SIG-M5 (cell line): ENCODE measurements around the gene FBXO31.
A peak's percentile ranks its signal among the peaks of the same experiment; 100 is the strongest.
"Not testable (repeated sequence)": the region's sequence is repeated elsewhere in the genome, so short reads cannot be mapped to it uniquely, and the experiment has no call there.

Experiments
- DNase-seq: peaks from one replicate; lab custom pipeline; 2025; lab: John Stamatoyannopoulos, UW

The FBXO31 gene

DNA sequence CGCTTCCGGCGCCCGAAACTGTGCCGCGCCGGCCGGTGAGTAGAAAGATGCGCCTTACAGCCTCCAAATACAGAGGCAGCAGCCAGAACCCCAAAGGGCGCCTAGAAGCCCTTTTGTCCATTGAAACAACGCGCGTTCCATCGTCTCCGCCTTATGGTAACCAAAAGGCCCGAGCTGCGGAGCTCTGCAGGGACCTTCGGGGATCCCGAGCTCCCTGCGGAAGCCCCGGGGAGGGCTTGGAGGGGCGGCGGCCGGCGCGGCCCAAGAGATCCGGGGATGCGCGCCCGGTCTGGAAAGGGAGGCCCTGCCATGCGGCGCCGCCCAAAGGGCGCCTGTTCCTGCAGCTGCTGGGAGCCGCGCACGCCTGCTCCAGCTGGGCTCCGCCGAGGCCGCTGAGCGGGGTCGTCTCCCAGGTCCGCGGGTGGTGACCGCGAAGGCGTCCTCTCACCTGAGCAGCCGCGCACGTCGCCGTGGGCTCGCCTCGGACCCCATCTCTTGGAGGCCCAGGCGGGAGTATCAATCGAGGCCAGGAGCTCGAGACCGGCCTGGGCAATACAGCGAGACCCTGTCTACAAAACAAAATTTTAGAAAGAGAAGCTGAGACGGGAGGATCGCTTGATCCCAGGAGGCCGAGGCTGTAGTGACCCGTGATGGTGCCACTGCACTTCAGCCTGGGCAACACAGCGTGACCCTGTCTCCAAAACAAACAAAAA, 742 bp upstream of the FBXO31 start:
- no peak for DNase-seq

DNA sequence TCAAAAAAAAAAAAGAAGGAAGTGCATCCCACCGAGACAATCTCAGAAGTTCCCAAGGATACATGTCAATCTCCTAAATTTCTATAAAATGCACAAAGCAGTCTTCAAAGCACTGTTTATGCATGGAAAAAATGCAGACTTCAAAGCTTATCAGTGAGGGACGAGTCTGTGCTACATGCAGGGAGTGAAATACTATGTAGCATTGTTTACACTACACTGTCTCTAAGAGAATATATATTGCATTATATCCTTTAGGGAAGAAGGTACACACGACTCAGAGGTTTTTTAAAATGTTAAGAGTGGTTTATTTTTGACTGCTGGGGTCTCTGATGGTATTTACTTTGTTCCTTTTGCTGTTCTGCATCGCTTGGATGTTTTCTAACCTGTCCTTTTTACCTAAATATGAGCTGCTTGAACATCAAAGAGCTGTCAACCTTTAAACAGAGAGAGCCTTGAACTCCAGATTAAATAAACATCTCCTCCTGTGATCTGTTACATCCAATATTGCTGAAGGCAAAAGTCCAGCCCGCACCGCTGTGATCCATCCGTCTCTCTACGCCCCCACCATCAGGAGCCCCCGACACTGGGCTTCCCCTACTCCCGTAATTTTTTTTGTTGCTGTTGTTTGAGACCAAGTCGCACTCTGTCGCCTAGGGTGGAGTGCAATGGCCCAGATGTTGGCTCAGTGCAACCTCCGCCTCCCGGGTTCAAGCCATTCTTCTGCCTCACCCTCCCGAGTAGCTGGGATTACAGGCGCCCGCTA, 1.4 kb downstream of the FBXO31 start:
- no peak for DNase-seq

DNA sequence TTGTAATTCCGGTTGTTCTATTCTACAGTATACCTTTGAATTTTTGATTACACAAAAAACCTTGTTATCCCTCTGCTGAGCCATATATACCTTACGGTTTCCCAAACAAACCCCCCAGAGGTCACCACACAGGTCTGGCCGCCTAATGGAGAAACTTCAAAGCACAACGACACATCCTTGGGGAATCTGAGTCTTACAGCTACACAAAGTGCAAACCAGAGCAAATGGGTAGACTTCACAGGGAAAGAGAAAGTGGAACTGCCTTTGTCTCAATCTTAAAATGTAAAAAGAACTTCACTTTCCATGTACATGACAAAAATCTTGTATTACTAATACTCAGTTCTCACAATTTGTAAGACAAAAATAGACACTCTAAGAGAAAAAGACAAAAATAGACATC, 2.7 kb downstream of the FBXO31 start:
- no peak for DNase-seq

DNA sequence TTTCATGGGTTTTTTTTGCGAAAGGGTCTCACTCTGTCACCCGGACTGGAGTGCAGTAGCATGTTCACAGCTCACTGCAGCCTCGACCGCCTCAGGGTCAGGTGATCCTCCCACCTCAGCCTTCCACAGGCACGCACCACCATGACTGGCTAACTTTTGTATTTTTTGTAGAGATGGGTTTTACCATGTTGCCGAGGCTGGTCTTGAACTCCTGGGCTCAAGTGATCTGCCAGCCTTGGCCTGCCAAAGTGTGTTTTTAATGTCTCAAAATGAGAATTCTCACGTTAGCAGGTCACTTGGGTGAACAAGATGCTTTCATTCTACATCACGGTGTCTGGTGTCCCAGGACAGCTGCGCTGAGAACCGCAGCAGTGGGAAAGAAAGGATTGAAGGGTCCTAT, 3.2 kb downstream of the FBXO31 start:
- no peak for DNase-seq

DNA sequence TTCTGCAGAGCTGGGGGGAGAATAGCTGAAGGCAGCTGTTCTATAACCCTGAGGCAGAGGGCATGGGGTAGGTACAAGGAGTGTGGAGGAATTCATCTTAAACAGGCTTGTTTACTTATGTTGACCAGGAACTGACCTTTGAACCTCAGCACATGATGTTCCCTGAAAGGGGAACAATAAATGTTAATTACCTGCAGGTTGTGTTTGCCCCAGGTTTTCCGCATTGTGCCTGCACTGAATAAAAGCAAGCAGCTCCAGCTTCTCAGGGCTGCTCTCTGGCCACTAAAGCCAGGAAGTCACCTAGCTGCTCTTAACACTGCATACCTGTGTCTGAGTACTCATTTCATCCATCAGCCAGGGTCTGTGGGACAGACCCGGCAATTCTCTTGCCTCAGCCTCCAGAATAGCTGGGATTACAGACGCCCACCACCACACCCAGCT, 4.2 kb downstream of the FBXO31 start:
- not testable (repeated sequence) for DNase-seq

DNA sequence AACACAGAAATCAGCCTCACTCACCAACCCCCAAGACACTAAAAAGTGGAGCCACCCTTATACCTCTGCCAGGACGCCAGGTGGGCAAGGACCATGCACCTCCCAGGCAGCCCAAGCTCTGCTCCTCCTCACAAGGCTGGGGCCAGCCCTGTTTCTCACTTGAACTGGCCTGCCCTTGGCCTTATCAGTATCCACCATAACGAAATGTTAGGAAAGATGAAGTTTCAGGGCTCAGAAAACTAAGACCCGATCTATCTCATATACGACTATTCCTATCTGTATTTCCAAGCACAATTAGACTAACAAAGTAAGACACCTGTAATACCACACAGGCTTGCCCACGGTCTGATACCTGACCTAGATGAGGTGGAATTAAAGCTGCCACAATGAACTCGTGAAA, 6.9 kb downstream of the FBXO31 start:
- DNase-seq = no peak

DNA sequence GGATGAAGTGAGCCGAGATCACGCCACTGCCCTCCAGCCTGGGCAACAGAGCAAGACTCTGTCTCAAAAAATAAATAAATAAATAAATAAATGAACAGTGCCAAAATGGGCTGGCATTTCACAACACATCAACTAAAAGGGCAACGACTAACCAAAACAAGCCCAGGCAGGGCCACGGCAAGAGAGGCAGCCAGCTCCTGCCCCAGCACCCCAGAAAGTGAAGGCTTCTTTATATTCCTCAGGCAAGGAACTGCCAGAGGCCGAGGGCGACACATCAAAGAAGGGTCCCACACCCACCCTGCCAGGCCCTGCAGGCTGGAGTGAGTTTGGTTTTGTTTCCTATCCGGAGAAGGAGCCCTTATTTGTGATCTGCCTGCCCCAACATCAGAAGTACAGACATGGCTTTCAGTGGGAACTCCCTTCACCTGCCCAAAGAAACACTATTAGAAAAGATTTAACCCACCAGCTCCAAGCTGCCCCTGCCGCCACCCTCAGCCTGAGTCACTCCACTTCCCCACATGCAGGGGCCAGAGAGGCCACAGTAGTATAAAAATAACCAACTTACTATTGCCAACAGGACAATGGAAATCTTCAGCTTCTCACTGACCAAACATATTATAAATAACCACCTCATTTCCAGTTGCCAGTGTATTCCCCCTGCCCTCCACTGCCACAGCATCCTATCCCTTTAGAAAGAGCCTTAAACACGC, 8.0 kb downstream of the FBXO31 start:
- DNase-seq = no peak

DNA sequence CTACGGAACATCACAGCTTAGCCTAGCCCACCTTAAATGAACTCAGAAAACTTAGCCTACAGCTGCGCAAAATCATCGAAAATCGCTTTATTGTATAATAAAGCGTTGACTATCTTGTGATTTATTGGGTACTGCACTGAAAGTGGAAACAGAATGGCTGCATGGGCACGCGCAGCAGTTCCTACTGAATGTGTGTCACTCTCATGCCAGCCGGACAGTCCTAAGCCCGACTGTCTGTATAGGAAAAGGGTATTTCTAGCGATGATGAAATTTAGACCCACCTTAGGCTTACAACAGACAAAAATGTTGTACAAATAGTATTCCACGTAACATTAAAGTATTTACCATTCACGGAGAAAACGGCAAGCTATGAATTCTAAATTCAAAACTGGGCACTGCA, 9.3 kb downstream of the FBXO31 start:
- no peak for DNase-seq

DNA sequence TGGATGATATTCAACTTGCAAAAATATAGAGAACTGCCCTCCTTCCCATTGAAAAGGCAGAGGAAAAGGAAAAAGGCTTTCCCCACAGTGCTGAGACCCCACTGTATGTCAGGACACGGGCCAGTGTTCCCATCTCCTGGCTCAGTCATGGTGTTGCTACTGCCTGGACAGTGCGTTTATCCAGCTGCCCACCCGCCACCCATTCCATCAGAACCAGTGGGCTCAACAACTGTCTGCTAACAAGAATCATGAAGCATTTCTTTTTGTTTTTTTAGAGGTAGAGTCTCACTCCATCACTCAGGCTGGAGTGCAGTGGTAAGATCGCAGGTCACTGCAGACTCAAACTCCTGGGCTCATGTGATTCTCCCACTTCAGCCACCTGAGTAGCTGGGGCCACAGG, 11.3 kb downstream of the FBXO31 start:
- no peak for DNase-seq

DNA sequence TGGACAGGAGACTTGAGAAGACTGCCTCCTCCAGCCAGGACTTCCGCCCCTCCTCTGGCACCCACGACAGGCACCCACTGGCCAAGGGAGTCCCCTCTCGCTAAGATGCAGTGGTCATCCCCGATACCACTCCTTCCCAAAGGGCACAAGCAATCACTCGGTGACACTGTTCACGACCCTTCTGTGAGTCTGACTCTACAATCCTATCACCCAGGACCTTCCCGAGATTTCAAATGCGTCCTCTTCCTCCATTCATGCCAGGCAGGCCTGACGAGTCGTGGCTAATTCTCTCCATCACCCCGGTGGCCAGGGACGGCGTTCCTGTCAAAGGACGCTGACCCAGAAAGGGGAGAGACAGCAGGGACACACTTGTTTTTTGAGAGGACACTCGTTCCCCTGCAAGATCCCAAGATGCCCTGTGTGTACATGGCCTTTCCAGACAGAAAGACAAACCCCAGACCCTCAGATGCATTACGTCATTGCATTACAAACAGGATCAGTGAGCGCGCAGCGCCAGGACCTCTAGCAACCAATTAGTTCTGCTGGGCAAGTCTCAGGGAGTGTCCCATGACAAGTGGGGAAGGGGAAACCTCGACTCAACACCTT, 12.2 kb downstream of the FBXO31 start:
- DNase-seq = no peak

DNA sequence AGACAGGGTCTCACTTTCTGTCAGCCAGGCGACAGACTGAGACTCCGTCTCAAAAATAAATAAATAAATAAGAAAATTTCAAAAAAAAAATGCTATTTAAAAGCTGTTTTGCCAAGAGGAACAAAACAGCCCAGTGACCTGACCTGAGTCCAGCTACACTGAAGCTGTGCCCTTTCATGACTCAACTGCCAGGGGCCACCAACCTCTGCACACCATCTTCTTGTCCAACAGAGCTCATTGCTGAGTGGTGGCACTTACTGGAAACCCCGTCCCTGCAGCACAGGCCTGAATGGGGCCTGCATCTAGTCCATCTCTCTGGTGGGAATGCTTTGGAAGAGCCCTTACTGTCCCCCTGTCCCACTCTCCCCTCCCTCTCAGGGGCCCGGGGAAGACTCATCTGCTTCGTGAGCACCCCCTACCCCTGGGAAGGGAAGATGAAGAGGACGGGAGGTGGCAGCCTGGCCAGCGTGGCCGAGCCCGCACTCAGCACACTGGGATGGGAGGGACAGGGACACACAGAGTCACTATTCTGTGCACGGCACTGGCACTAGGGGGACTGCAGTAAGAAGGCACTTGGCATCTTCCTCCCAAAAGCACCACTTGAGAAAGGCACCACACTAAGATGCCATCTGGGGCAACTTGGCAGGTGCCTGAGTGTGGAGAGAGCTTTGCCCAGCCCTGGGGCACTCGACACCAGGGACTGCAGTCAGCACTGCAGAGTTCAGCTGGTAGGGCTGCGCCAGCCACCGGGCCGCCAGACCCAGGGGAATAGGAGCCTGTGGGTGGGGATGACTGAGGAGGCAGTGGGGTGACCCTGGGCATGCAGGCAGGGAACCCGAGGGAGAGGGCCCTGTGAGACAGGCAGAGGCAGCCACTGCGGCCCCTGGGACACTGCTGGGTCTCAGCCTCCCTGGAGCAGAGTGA, 13.5 kb downstream of the FBXO31 start:
- no peak for DNase-seq

DNA sequence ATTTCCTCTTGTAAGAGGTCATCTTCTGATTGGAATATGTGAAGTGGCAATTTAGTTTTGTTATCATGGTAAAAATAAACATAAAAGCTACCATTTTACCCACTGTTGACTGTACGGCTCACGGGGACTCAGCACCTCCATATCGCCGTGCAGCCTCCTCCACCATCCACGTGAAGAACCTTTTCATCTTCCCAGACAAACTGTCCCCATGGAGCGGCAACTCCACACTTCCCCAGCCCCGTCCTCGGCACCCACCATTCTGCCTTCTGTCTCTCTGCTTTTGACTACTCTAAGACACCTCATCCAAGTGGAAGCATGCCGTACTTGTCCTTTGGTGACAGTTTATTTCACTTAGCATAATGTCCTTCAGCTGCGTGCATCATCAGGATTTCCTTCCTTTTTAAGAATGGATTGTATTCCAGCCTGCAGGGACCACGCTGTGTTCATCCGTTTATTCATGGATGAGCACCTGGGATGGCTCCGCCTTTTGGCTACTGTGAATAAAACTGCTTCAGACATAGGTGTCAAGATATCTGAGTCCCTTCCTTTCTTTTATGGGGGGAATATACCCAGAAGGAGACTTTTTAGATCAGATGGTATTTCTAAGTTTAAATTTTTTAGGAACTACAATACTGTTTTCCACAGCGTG, 14.3 kb downstream of the FBXO31 start:
- DNase-seq = no peak

DNA sequence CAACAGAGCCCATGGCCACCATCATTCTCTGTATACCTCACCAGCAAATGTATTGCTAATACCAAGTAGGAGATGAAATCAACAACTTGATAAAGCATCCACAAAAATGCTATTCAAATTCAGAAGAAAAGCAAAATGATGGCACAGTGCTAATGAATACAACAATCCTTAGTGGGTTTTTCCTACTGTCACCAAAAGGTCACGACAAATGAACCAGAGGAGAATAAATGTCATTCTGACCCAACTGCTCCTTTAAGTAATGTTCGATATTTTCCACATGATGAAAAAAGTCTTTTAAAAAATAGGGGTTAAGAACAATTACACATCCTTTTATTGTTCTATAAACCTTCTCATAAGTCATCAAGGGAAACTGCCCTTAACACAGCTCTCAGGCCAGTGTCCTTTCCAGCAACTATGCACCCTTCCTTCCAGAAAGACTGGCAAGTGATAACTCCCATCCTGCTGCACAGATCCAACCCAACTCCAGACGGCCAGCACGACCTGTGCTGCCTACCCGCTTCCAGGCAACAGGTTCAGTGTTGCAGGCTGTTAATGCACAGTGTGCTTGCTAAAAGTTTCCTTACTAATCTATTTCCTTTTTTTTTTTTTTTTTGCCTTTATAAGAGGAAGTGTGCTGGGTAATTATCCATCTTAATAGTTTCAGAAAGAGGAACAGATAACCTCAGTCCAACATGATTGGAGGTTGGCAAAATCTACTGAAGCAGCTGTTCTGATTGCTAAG, 15.4 kb downstream of the FBXO31 start:
- peak; percentile 48 for DNase-seq

DNA sequence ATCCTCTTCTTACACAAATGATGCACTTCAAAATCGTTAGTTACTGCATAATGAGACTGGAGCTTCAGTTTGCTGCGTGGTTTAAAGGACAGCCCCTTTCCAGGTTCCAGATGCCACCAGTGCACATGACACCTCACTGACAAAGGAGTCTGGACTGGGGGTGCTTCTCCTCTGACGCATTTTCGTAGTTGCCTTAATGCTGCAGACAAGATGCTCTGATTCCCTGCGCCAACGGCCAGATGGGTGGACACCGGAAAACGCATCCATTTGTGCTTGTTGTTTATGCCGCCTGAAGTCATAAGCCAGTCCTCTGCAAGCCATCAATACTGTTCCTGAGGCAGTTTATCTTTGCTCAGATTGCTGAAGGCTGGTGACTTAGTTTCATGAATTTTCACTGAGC, 16.0 kb downstream of the FBXO31 start:
- DNase-seq = no peak

DNA sequence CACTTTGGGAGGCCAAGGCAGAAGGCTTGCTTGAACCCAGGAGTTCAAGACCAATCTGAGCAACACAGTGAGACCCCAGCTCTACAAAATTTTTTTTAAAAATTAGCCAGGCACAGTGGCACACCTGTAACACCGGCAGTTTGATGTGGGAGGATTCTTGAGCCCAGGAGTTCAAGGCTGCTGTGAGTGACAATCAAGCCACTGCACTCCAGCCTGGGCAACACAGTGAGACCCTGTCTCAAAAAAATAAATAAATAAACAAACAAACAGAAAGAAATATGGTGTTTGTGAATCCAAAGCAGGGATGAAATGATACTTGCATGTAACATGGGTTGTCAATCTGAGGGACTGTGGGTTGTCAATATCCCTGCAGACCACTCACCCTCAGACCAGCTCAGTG, 16.6 kb downstream of the FBXO31 start:
- no peak for DNase-seq

DNA sequence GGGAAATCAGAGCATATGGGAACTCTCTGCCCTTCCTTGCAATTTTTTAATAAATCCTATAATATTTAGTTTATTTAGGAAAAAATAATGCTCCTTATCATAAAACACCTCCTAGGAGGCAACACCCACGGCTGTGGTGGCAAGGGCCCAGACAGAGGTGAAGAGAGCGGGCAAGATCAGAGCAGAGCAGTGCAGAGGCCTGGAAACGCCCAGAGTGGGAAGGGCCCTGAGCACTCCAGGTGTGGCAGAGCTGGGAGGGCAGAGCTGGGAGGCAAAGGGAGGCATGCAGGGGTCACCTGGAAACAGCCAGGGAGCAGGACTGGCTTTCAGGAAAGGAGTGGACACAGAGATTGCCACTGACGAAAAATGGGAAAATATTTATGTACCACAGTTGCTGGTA, 17.3 kb downstream of the FBXO31 start:
- DNase-seq = no peak

DNA sequence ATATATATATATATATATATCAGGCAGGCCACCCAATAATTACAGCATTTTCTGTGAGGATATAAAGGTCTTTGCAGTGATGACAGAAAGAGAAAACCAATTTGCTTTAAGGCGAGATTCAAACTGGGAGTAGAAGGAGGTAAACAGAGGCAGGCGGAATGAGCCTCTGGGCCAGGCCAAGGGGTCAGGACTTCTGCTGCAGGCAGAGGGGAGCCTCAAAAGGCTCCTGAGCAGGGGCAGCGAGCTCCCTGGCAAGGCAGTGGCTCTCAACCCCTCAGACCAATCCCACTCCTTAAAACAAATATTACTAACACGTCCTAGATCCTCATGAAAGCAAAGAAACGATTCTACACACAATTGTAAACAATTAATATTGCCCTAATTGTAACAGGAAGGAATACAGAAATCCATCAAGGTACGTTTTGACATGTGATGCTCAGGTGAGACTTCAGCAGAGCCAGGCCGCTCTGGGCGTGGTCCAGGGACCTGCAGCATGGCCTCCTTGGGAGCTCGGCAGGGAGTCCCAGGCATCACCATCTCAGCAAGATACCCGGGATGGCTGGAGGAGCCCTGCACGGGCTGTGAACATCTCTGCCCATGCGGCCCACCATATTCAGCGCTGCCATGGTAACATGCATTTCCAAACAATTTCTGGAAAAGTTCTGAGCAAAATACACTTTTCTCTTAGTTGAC, 18.4 kb downstream of the FBXO31 start:
- DNase-seq = no peak

DNA sequence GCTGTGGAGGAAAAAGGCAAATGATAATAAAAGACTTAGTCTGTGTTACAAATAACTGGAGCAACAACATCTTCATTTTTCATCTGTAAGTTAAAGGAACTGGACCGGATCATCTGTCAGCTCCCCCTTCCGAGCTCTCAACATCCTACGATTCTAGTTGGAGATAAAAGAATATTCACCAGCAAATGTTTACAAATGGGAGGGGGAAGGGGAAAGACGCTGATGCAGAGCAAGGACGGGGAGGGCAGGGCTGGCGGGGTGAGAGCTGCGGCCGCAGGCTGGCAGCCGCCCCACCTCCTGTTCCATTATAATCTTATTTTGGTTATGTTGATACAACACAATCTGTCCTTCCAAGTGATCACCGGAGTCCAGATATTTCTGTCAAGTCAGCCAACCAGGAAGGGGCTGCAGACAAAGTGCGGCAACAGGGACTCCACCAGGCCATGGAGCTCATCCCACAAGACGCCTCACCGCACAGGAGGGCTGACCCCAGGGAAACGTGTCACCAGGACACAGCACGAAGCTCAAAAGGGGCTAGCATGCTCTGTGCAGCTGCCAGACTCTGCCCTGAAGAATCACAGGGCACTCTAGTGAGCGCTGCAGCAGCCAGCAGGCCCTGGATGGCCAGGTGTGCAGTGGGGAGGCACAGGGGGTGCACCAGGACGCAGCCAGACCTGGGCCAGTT, 19.7 kb downstream of the FBXO31 start:
- DNase-seq = no peak
